Upper lobe of right lung (tissue), 1 donor: ENCODE data around the gene INSL3. TPM values are rescaled to one million over a fixed set of nuclear protein-coding genes. Genes with fewer than 3 reads are reported as not detected.
"Not testable (repeated sequence)": the region's sequence is repeated elsewhere in the genome, so short reads cannot be mapped to it uniquely, and the experiment has no call there.

Experiments used
- ATAC-seq: fragments of 200-7000 bp; cut with Tn5 transposase; one replicate; pipeline ENCODE4 v1.9.1; 2020; ENCODE audit warnings: mild to moderate bottlenecking, moderate library complexity
- DNase-seq: peaks from one replicate; pipeline ENCODE4 v3.0.0-alpha.2; 2020
- H3K27ac ChIP-seq: fragments of 200-600 bp; one replicate; pipeline ENCODE4 v1.8.0; 2022
- H3K27me3 ChIP-seq: fragments of 200-600 bp; one replicate; pipeline ENCODE4 v1.8.0; 2022; ENCODE audit warnings: mild to moderate bottlenecking
- H3K36me3 ChIP-seq: fragments of 200-600 bp; one replicate; pipeline ENCODE4 v1.8.0; 2022
- H3K4me1 ChIP-seq: fragments of 200-600 bp; one replicate; pipeline ENCODE4 v1.8.0; 2022
- H3K4me3 ChIP-seq: fragments of 200-600 bp; one replicate; pipeline ENCODE4 v1.8.0; 2022; ENCODE audit warnings: mild to moderate bottlenecking
- H3K9me3 ChIP-seq: fragments of 200-600 bp; one replicate; pipeline ENCODE4 v1.8.0; 2022
- CTCF ChIP-seq: fragments of 200-600 bp; IDR thresholded peaks from one replicate; pipeline ENCODE4 v1.8.0; 2022; ENCODE audit warnings: antibody characterized with exemption
- intact Hi-C: fragments of 100-400 bp; cut with DNase I; formaldehyde crosslinking; loops from one replicate; pipeline ENCODE4 v1.11.0; 2022
- total RNA-seq: library from RNA; stranded (reverse); fragmentation: NEBNext Ultra II Directional; extraction: Animal tissue kit (Norgen Biotek cat#: 25700); gene quantifications from one replicate; pipeline ENCODE4 v1.2.1, GENCODE V29; 2021
- donor health status: DM: no; HTN: yes; CAD: no; lungs with severe emphysema.

INSL3 gene
- total RNA-seq, 1 donor from 2014 or later, result not detected

- no peaks in the 10 kb centered on the region for H3K36me3 ChIP-seq
- intact Hi-C loops, result no loop called here
- no peak for TF ChIP-seq CTCF
- no peaks in the 10 kb centered on the region for H3K4me1 ChIP-seq
- H3K4me3 ChIP-seq, result no peak overlapping the region
- ATAC-seq (no peak), DNase-seq (no peak)
- no peak overlapping the region for H3K27ac ChIP-seq
- H3K9me3 ChIP-seq, result no peaks in the 10 kb centered on the region
- peaks cover under 1% of the 10 kb centered on the region for H3K27me3 ChIP-seq
Observed at GRCh38 chr19:17788632-17789031, 32.7 kb downstream of the INSL3 start.

DNA sequence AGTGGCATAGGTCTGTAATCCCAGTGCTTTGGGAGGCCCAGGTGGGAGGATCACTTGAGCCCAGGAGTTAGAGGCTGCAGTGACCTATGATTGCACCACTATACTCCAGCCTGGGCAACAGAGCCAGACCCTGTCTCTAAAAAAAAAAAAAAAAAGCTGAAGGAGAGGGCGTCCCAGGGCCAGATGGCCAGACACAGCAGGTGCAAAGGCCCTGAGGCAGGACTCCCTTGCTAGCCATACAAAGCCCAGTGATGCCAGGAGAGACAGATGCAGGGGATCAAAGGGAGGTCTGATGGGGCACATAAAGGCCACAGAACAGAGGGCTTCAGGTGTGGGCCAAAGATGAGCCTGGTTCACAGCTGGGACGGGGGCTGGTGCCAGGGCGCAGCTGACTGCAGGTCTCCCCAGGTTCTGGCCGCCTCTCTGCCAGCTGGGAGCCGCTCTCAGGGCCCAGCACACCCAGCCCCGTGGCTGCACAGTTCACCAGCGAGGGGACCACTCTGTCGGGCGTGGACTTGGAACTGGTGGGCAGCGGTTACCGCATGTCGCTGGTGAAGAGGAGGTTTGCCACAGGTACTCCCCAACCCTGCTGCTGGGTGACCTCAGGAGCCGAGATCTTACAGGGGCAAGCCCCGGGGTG lies 33.9 kb downstream of the INSL3 start:
- ATAC-seq, result no peak
- no peaks in the 10 kb centered on the region for H3K36me3 ChIP-seq
- H3K9me3 ChIP-seq, result no peaks in the 10 kb centered on the region
- intact Hi-C loops, result no loop called here
- no peak overlapping the region for H3K4me3 ChIP-seq
- TF ChIP-seq CTCF, result no peak
- H3K27me3 ChIP-seq, result no peaks in the 10 kb centered on the region
- no peaks in the 10 kb centered on the region for H3K4me1 ChIP-seq
- no peak for DNase-seq
- H3K27ac ChIP-seq, result no peak overlapping the region

DNA sequence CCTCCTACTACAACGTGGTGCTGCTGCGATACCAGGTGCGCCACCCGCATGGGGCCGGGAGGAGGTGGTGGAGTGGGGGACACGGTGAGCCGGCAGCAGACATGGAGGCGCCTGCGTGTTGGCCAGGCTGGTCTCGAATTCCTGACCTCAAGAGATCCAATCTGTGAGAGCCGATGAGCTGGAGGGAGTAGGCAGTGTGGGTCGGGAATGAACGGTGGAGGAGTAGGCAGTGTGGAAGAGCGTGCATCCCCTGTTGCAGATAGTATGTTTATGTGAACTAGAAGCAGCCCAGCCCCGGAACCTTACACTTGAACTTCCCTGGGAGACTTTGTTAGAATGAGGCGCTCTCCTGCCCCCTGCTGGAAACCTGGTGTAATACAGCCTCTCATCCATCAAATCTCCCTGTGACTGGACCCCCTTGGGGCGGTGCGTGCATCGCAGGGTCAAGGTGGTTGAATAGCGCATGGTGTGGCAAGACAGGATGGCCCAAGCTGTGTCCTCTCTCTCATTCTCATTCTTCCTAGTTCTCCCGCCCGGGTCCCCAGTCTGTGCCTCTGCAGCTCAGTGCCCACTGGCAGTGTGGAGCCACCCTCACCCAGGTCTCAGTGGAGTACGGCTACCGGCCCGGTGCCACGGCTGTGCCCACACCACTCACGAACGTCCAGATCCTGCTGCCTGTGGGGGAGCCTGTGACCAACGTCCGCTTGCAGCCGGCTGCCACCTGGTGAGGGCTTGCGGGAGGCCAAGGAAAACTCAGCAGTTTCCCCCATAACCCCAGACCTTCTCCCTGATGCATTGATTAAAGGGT lies 36.9 kb downstream of the INSL3 start:
- intact Hi-C loops, result no loop called here
- TF ChIP-seq CTCF, result peak; percentile 81
- Histone ChIP-seq H3K27ac (no peak overlapping the region), H3K36me3 (no peaks in the 10 kb centered on the region), H3K9me3 (no peaks in the 10 kb centered on the region), H3K27me3 (peaks cover 8% of the 10 kb centered on the region), H3K4me3 (no peak overlapping the region), H3K4me1 (no peaks in the 10 kb centered on the region)
- peak; percentile 80 for ATAC-seq
- peak; percentile 75 for DNase-seq

GRCh38 chr19:17783721-17784120 lies 37.6 kb downstream of the INSL3 start:
- intact Hi-C loops, H3K27me3 ChIP-seq, ATAC-seq, H3K4me1 ChIP-seq, H3K9me3 ChIP-seq, H3K4me3 ChIP-seq, H3K27ac ChIP-seq, H3K36me3 ChIP-seq, DNase-seq: not testable (repeated sequence)

DNA sequence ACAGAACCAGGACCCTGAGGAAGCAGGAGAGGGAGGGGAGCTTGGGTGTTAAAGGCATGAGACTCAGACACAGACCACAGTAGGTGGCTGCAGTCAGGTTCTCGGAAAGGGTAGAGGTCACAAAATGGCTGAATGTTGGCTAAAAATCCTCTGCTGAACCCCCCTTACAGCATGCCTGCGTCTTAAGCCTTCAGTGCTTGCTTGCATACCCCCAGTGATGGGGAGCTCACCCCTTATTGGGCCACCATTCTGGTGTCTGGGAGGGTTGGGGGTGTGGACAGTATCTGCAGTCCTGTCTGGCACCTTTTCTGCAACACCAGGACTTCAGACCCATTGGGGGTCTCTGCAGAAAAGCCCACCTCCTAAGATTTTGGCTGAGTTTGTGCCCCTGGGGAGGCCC lies 40.5 kb downstream of the INSL3 start:
- peaks cover 5% of the 10 kb centered on the region for H3K4me1 ChIP-seq
- no peak for TF ChIP-seq CTCF
- intact Hi-C loops, result no loop called here
- no peak for DNase-seq
- no peaks in the 10 kb centered on the region for H3K36me3 ChIP-seq
- ATAC-seq, result no peak
- no peak overlapping the region for H3K27ac ChIP-seq
- H3K4me3 ChIP-seq, result no peak overlapping the region
- peaks cover 14% of the 10 kb centered on the region for H3K27me3 ChIP-seq
- H3K9me3 ChIP-seq, result no peaks in the 10 kb centered on the region
